GM18498 (cell line): ENCODE measurements around the gene ASPHD1.
"Not testable (repeated sequence)": the region's sequence is repeated elsewhere in the genome, so short reads cannot be mapped to it uniquely, and the experiment has no call there.

Source experiments
- ATAC-seq: cut with Tn5 transposase; IDR thresholded peaks from one replicate; pipeline ENCODE4 v1.9.1; 2021; ENCODE audit warnings: mild to moderate bottlenecking, moderate library complexity; ENCODE audit not compliant: unreplicated experiment

The ASPHD1 gene

DNA sequence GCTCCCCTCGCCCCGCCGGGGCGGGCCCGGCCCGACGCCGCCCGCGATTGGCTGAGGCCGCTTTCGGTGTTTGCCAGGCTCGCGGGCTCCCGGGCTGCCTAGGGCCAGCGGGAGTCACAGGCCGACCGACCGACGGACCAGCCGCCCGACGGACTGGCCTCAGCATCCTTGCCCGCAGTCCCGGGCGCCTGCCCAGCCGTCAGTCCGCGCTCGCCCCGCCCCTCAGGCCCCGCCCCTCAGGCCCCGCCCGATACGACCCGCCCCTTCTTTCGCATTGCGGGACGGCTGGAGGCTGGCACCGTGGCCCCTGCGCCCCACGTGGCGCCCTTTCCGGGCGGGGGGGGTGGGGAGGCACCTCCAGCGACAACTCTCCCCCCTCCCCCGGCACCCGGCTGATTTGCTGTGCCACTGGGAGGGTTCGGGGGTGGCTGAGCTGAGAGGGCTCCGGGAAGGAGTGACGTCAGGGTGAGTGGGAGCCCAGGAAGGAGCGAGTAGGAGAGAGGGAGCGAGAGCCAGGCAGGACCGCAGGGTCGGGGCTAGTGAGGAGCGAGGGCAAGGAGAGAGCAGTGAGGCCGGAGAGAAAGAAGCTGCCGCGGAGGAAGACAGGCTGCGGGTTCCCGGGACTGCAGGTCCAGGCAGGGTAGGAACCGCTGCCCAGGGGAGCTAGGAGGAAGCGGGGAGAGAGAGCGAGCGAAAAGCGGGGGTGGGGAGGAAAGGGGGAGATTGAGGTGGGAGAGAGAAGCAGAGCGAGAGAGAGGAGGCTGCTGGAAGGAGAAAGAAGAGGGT, at the start of gene ASPHD1:
Gene ASPHD1, plus strand, starts transcription at position 387 of the 786 bp plus-strand sequence. CDS start 484 bp downstream, outside the sequence.
- ATAC-seq, result no peak

DNA sequence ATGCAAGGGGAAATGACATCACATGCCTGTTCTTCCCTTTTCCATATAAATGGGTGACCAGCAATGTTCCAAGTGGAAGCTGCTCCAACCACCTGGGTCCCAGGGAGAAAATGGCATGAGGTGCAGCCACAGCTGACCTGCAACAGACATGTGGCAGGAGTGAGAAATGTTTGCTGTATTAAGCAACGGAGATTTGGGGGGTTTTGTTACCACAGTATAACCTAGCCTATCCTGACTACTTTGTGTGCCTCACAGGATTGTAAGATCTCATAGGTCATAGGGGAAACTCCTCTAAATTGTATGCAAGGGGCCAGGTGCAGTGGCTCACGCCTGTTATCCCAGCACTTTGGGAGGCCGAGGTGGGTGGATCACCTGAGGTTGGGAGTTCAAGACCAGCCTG, 49.3 kb upstream of the ASPHD1 start:
- no peak for ATAC-seq

DNA sequence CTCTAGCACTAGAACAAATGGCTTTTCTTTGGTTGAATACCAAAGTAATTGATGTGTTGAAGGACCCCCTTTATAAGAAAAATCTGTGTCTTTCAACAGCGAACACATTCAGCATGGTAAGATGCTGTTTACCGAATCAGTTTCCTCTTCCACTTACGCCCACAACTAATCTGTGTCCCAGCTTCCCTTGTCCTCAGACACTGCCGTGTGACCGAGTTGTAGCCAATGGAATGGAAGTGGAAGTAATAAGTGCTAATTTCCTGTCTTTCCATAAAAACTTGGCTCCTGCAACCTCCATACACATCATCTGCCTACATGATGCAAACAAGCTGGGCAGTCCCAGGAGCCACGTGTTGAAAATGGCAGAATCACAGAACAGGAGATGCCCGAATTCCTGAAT, 47.6 kb upstream of the ASPHD1 start:
- ATAC-seq, result no peak

- no peak for ATAC-seq
These were observed 45.7 kb upstream of the ASPHD1 start for GRCh38 chr16:29854520-29855100.

DNA sequence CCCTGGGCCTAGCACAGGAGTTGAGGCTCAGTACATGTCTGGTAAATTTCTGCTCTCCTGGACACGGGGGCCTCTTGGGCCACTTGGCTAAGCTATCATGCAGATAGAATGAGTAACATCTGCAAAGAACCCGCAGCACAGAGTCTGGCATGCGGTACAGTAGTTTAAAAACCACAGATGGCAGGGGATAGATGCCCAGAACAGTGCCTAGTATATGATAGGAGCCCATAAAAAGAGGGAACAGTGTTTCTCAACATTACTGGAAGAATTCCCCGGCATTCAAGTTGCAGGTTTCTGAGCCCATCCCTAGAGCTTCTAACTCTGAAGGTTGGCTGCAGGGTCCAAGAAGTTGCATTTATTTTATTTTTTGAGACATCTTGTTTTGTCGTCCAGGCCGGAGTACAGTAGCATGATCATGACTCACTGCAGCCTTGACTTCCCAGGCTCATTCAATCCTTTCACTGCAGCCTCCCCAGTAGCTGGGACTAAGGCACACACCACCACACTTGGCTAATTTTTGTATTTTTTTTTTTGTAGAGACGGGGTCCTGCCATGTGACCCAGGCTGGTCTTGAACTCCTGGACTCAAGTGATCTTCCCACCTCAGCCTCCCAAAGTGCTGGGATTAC, 43.0 kb upstream of the ASPHD1 start:
- no peak for ATAC-seq

DNA sequence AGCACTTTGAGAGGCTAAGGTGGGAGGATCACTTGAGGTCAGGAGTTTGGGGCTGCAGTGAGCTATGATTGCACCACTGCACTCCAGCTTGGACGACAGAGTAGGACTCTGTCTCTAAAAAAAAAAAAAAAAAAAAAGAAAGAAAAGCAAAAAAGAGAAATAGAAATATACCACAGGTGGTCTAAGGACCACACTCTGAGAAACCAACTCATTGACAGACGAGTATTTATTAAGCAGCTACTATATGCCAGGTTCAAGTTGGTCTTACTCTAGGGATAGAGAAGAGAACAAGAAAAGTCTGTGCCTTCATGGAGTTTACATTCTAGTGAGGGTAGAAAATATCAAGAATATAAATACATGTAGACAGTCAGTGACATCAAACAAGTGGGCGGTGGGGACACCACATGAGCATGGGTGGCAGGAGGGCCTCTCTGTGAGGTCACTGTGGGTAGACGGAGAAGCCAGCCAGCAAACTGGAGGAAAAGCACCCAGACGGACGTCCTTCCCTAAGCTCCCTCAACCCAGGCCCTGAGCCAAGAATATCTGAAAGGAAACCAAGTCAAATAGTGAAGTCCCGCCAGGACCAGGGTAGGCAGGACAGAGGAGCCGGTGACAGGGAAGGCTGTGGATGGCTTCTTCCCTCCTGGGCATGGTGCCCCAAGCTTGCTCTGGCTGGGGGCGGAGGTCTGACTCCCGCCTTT, 42.0 kb upstream of the ASPHD1 start:
- no peak for ATAC-seq

- ATAC-seq, result no peak
These were observed 41.3 kb upstream of the ASPHD1 start for GRCh38 chr16:29858974-29859373.

DNA sequence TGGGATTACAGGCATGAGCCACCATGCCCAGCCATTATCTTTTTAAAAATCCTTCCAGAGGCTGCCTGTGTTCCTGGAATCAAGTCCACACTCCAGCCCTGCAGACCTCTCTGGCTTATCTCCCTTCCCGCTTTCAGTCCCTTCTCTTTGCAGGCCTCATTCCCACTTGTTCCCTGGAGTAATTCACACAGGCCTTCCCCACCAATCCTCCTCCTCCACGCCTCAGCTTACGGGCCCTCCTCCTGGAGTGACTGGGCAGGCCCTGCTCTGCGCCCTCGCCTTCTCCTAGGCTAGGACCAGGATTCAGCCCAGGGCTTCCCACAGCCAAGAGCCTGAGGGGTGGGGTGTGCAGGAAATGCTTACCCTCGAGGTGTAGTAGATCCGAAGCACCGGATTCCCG, 40.1 kb upstream of the ASPHD1 start:
- no peak for ATAC-seq

GRCh38 chr16:29862383-29862883, 37.9 kb upstream of the ASPHD1 start:
- no peak for ATAC-seq

DNA sequence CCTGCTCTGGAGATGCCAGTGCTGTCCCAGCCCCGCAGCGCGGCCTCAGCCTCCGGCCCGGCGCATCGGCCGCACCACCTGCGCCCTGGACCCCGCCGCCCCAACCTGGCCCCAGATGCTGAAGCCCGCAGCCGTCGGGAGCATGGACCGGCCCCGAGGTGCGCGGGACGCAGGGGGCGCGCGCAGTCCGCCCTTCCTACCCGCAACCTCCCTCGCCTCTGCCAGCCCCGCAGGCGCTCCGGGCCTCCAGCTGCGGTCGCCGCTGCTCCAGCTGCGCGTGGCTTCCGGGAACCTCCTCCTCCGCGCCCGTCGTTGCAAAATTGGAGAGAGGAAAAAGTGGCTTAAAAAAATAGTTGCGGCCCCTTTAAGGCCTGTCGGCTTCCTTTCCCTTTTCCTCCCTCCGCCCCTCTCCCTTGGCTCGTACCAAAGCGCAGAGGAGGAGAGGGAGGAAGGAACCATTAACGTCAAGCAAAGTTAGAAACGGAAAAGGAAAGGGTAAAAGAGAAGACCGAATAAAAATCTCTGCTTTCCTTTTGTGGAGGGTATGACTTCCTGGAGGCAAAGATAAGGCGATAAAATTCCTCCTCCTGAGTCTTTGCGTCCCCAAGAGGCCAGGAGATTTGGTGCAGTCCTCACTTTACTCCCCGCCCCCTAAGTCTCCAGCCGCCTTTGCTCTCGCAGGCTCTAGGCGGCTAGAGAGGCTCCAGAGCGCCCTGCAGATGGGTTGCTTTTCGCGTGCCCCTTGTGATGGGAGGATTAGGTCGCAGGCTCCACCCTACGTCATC, 37.2 kb upstream of the ASPHD1 start, which contains the start of gene CDIPT:
Gene CDIPT, minus strand, starts transcription at position 343 of the 785 bp plus-strand sequence. CDS start 369 bp downstream, outside the sequence.
- peak; percentile 95 for ATAC-seq

GRCh38 chr16:29863669-29863984, 36.7 kb upstream of the ASPHD1 start:
- ATAC-seq, result no peak

- no peak for ATAC-seq
These were observed 36.1 kb upstream of the ASPHD1 start for GRCh38 chr16:29864205-29864604.

- no peak for ATAC-seq
These were observed 31.8 kb upstream of the ASPHD1 start for GRCh38 chr16:29868396-29869009.

DNA sequence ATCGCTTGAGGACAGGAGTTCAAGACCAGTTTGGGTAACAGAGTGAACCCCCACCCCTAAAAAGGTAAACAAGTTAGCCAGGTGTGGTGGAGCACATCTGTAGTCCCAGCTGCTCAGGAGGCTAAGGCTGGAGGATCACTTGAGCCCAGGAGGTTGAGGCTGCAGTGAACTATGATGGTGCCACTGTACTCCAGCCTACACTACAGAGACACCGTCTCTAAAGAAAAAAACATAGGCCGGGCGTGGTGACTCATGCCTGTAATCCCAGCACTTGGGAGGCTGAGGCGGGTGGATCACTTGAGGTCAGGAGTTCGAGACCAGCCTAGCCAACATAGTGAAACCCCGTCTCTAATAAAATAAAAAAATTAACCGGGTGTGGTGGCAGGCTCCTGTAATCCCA, 31.2 kb upstream of the ASPHD1 start:
- ATAC-seq, result not testable (repeated sequence)

GRCh38 chr16:29871822-29872546, 28.3 kb upstream of the ASPHD1 start:
- ATAC-seq, result no peak

DNA sequence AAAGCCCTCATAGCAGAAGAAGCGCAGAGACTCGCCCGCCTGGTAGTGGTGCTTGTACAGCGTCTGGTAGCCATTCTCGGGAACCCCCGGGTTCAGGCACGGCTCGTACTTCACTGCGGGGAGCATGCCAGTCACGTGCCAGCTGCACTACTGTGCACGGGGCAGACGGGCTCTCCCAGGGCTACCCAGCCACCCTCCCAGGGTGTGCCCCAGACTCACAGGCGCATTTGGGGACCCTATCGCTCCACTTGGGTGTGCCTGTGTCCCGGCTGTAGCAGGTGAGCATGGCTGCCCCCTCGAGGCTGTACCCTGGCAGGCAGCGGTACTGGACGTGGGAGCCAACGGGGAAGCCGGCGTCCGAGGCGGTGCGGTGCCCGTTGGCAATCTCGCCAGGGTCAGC, 27.0 kb upstream of the ASPHD1 start:
- no peak for ATAC-seq

- ATAC-seq, result no peak
These were observed 25.1 kb upstream of the ASPHD1 start for GRCh38 chr16:29875206-29875605.

DNA sequence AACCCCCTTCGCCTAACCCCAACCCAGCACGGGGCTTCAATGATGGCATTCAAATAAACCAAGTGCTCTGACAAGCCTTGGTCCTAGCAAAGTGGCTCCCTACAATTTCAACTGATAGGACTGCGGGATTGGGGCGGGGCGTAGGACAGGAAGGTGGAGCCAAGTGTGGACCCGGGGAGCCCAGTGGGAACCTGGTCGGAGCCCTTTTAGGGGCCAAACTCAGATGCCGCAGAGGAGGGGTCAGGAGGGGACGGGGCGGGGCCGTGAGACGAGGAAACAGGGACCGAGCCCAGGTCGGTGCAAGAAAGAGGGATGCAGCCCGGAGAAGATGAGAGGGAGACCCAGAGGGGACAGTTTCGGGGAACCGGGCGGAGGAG, 24.1 kb upstream of the ASPHD1 start:
- no peak for ATAC-seq

DNA sequence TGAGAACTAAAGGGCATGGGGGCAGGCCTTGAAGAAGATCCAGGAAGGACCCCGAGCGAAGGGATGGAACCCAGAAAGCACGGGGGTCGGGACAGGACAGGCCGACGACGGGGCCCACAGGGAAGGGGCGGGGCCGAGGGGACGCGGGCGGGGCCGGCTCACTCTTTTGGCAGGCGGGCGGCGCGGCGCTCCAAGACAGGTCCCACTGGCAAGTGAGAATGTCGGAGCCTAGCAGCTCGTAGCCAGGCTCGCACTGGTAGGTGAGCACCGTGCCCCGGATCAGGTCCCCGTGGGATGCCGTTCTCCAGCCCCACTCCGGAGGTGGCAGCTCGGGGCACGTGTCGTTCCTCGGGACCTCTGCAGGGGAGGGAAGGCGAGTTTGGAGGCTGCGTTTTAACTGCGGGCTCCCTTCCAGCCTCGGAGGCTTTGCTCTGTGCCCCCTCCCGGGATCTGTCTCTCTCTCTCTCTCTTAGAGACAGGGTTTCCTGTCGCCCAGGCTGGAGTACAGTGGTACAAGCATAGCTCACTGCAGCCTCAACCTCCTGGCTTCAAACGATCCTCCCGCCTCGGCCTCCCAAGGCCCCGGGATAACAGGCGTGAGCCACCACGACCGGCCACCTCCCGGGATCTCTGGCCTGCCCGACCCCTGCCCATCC, 23.6 kb upstream of the ASPHD1 start:
- ATAC-seq, result no peak
